Measurements from ENCODE around the gene CRAMP1.

DNA sequence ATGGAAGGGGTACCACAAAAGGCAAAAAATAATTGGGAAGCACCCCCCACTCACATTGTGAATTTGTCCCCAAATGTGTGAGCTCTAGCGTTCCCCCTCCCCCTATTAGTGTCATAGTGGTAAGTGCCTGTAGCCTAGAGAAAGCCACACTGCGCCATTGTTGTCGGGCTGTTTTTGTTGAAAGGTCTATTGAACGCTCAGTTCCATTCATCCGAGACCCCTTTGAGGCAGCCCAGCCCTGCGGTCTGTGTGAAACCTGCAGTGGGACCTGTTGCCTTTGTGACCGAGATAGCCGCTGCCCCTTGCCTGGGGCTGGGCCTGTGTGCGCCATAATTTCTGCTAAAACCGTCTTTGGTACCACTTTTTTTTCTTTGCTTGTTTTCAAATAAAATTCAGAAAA, 68.9 kb downstream of the CRAMP1 start:
- TF ChIP-seq CTCF (IDR thresholded peaks at IDR 0.05) (no peak), EP300 (IDR thresholded peaks at IDR 0.05) (no peak)

Measured in gastroesophageal sphincter (tissue), 3 donors.